HL-60/S4 (cell line): ENCODE measurements around the gene LRMDA.

Experiments used
- in situ Hi-C: fragments of 300-500 bp; cut with MboI; formaldehyde crosslinking; loops from 2 replicates; pipeline ENCODE4 v1.14.3; 2022; ENCODE audit warnings: low sequenced_read_pairs

LRMDA gene

GRCh38 chr10:75418712-75419111, 12.7 kb upstream of the LRMDA start:
- in situ Hi-C loops, result no loop called here

GRCh38 chr10:75422913-75423312, 8.5 kb upstream of the LRMDA start:
- in situ Hi-C loops, result no loop called here

- in situ Hi-C loops, result no loop called here
Measured at GRCh38 chr10:75424571-75424970, 6.9 kb upstream of the LRMDA start.

- in situ Hi-C loops, result no loop called here
Measured at GRCh38 chr10:75425291-75426079, 5.9 kb upstream of the LRMDA start.

- in situ Hi-C loops, result no loop called here
Measured at GRCh38 chr10:75426880-75427279, 4.5 kb upstream of the LRMDA start.

GRCh38 chr10:75427951-75428350, 3.5 kb upstream of the LRMDA start:
- in situ Hi-C loops, result no loop called here

- in situ Hi-C loops, result no loop called here
Measured at GRCh38 chr10:75428434-75429158, 2.8 kb upstream of the LRMDA start.

GRCh38 chr10:75429159-75429827, 2.1 kb upstream of the LRMDA start:
- in situ Hi-C loops, result no loop called here

- in situ Hi-C loops, result no loop called here
Measured at GRCh38 chr10:75430000-75430763, 1.2 kb upstream of the LRMDA start.

- in situ Hi-C loops, result no loop called here
Measured at GRCh38 chr10:75432176-75432575, 752 bp downstream of the LRMDA start.

GRCh38 chr10:75432763-75433162, 1.3 kb downstream of the LRMDA start:
- in situ Hi-C loops, result no loop called here

GRCh38 chr10:75433216-75433615, 1.8 kb downstream of the LRMDA start:
- in situ Hi-C loops, result no loop called here

GRCh38 chr10:75434291-75434690, 2.9 kb downstream of the LRMDA start:
- in situ Hi-C loops, result no loop called here

GRCh38 chr10:75435291-75435690, 3.9 kb downstream of the LRMDA start:
- in situ Hi-C loops, result no loop called here

- in situ Hi-C loops, result no loop called here
Measured at GRCh38 chr10:75436896-75437295, 5.5 kb downstream of the LRMDA start.

- in situ Hi-C loops, result no loop called here
Measured at GRCh38 chr10:75437693-75438092, 6.3 kb downstream of the LRMDA start.

- in situ Hi-C loops, result no loop called here
Measured at GRCh38 chr10:75438275-75438674, 6.9 kb downstream of the LRMDA start.

- in situ Hi-C loops, result no loop called here
Measured at GRCh38 chr10:75439811-75440210, 8.4 kb downstream of the LRMDA start.

- in situ Hi-C loops, result no loop called here
Measured at GRCh38 chr10:75440271-75440793, 8.9 kb downstream of the LRMDA start.

- in situ Hi-C loops, result no loop called here
Measured at GRCh38 chr10:75441196-75441595, 9.8 kb downstream of the LRMDA start.

- in situ Hi-C loops, result no loop called here
Measured at GRCh38 chr10:75441682-75442081, 10.3 kb downstream of the LRMDA start.
